ENCODE results near the gene SCARB2. TPM values are rescaled to one million over a fixed set of nuclear protein-coding genes. Genes with fewer than 3 reads are reported as not detected.
A peak's percentile ranks its signal among the peaks of the same experiment; 100 is the strongest.

The SCARB2 gene
- polyA plus RNA-seq, 1 experiment, result 65.3 TPM

DNA sequence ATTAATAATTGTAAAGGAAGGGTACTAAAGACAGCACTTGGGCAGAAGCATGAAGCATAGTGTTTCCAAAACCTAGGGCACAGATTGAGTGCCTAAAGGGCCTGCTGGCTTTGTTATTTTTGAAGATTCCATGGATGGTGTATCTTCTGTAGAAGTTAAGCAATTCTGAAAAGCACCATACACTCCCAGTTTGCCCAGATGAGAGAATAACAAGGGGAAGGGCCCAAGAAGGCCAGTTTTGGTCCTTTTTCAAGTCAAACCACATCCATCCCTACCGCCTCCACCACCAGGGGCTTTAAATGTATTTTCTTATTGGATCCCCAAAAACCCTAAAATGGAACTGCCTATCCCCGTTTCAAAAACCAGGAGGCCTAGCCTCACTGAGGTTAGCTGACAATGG lies 17.2 kb downstream of the SCARB2 start:
- ChIA-PET CTCF (interaction anchor here (1.3 to 1.6 kb wide), 2 partner anchors 12 to 17 kb away, joined by 4 to 5 read pairs; no protein-coding TSS in a partner anchor), POLR2A (no interaction called here)
- no peaks in the 10 kb centered on the region for H3K27me3 ChIP-seq (ENCODE audit: control insufficient read depth, insufficient read depth, low read length)
- TF ChIP-seq, protein P1, sequence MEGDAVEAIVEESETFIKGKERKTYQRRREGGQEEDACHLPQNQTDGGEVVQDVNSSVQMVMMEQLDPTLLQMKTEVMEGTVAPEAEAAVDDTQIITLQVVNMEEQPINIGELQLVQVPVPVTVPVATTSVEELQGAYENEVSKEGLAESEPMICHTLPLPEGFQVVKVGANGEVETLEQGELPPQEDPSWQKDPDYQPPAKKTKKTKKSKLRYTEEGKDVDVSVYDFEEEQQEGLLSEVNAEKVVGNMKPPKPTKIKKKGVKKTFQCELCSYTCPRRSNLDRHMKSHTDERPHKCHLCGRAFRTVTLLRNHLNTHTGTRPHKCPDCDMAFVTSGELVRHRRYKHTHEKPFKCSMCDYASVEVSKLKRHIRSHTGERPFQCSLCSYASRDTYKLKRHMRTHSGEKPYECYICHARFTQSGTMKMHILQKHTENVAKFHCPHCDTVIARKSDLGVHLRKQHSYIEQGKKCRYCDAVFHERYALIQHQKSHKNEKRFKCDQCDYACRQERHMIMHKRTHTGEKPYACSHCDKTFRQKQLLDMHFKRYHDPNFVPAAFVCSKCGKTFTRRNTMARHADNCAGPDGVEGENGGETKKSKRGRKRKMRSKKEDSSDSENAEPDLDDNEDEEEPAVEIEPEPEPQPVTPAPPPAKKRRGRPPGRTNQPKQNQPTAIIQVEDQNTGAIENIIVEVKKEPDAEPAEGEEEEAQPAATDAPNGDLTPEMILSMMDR (IDR thresholded peaks at IDR 0.05; ENCODE audit: insufficient read depth, low read depth, low read length), result no peak
- no peak overlapping the region for H3K4me3 ChIP-seq (ENCODE audit: low read depth, low read length)
- DNase-seq (ENCODE audit: low read depth), result no peak
- peaks cover 5% of the 10 kb centered on the region for H3K36me3 ChIP-seq (ENCODE audit: control insufficient read depth, insufficient read depth, low read length)

DNA sequence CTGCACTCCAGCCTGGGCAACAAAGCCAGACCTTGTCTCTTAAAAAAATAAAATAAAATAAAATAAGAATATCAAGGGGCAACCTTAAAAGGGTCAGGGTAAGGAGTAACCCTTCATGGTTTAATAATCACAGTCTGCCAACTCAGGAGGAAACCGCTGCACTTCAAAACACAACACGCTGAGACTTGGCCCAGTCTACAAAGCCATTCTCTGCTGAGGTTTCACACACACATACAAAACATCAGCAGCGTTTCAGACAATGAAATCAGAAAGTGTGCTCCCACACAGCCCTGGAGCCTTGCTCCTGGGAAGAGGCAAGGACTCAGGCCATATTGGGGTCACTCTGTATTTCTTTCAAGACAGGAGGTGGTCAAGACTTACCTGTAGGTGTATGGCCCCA lies 18.3 kb downstream of the SCARB2 start:
- no peak overlapping the region for H3K4me3 ChIP-seq (ENCODE audit: low read depth, low read length)
- no peaks in the 10 kb centered on the region for H3K27me3 ChIP-seq (ENCODE audit: control insufficient read depth, insufficient read depth, low read length)
- CTCF ChIA-PET, result no interaction called here
- POLR2A ChIA-PET, result no interaction called here
- DNase-seq (ENCODE audit: low read depth), result no peak
- TF ChIP-seq, protein P1 (IDR thresholded peaks at IDR 0.05; ENCODE audit: insufficient read depth, low read depth, low read length), result no peak
- peaks cover 5% of the 10 kb centered on the region for H3K36me3 ChIP-seq (ENCODE audit: control insufficient read depth, insufficient read depth, low read length)

DNA sequence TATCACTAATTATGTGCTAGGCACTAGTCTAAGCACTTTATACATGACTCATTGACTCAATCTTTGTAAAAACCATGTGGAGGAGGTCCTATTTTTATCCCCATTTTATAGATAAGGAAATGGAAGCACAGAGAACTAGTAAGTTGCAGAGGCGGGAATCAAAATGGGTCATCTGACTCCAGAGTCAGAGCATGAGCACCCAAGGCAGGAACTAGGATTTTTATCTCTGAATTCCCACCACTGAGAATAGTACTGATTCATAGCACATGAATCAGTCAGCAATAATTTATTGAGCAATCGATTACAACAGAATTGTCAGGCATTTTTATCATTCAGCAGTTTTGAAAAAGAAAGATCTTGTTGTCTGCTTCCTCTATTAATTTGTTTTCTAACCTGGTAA lies 19.3 kb downstream of the SCARB2 start:
- Histone ChIP-seq H3K27me3 (ENCODE audit: control insufficient read depth, insufficient read depth, low read length) (no peaks in the 10 kb centered on the region), H3K36me3 (ENCODE audit: control insufficient read depth, insufficient read depth, low read length) (peaks cover 5% of the 10 kb centered on the region), H3K4me3 (ENCODE audit: low read depth, low read length) (no peak overlapping the region)
- DNase-seq (ENCODE audit: low read depth), result peak; percentile 86
- ChIA-PET POLR2A (no interaction called here), CTCF (interaction anchor here (0.7 to 5.3 kb wide), 2 partner anchors 15 to 75 kb away, joined by 4 to 34 read pairs; no protein-coding TSS in a partner anchor)
- TF ChIP-seq, protein P1 (IDR thresholded peaks at IDR 0.05; ENCODE audit: insufficient read depth, low read depth, low read length), result no peak

DNA sequence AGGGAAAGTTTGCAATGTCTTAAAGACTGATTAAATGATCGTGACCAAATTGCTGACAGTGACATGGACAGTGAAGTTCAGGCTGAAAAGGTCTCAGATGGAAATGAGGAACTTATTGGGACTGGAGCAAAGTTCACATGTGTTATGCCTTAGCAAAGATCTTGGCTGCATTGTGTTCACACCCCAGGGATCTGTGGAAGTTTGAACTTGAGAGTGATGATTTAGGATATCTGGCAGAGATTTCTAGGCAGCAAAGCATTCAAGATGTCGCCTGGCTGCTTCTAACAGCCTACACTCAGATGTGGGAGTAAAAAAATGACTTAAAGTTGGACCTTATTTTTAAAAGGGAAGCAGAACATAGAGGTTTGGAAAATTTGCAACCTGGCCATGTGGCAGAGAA lies 21.4 kb downstream of the SCARB2 start:
- ChIA-PET POLR2A (no interaction called here), CTCF (interaction anchor here (1.3 to 5.3 kb wide), 2 partner anchors 12 to 800 kb away, joined by 3 to 34 read pairs; no protein-coding TSS in a partner anchor)
- no peak overlapping the region for H3K4me3 ChIP-seq (ENCODE audit: low read depth, low read length)
- no peak for DNase-seq (ENCODE audit: low read depth)
- TF ChIP-seq, protein P1 (IDR thresholded peaks at IDR 0.05; ENCODE audit: insufficient read depth, low read depth, low read length), result no peak
- H3K36me3 ChIP-seq (ENCODE audit: control insufficient read depth, insufficient read depth, low read length), result peaks cover 5% of the 10 kb centered on the region
- no peaks in the 10 kb centered on the region for H3K27me3 ChIP-seq (ENCODE audit: control insufficient read depth, insufficient read depth, low read length)

DNA sequence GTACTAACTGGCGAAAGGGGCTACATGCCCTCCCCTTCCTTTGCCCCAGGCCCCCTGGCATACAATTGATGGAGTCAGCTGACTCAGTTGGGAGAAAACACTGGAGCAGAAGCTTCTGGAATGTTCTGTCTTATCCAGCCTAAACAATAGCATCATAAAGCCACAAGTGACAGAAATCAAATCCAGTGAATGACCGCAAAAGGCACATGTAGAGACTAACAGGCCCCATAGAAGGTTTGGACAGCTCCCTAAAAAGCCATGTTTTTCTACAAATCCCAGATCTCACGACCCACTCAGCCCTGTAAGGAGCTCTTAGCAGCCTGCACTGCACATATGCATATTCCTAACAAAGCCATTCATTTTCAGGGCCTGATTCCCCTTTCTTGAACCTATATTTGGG lies 25.1 kb downstream of the SCARB2 start:
- POLR2A ChIA-PET, result no interaction called here
- Histone ChIP-seq H3K27me3 (ENCODE audit: control insufficient read depth, insufficient read depth, low read length) (no peaks in the 10 kb centered on the region), H3K4me3 (ENCODE audit: low read depth, low read length) (no peak overlapping the region), H3K36me3 (ENCODE audit: control insufficient read depth, insufficient read depth, low read length) (peaks cover 7% of the 10 kb centered on the region)
- TF ChIP-seq, protein P1 (IDR thresholded peaks at IDR 0.05; ENCODE audit: insufficient read depth, low read depth, low read length), result no peak
- CTCF ChIA-PET, result interaction anchor here (1.0 to 1.3 kb wide), 2 partner anchors 9 to 304 kb away, joined by 3 to 11 read pairs; no protein-coding TSS in a partner anchor
- no peak for DNase-seq (ENCODE audit: low read depth)

Data from BJ (cell line).